Fibroblast of skin of left biceps (primary cell): ENCODE measurements around the gene SOX10.

Experiments
- DNase-seq, 2 experiments: peaks; one replicate each; pipeline ENCODE4 v3.0.0-alpha.2; 2013; ENCODE audit warnings: low read depth in 2 of 2

Gene SOX10

GRCh38 chr22:38016182-38017151 is 32.1 kb upstream of the SOX10 start:
- no peak for DNase-seq

DNA sequence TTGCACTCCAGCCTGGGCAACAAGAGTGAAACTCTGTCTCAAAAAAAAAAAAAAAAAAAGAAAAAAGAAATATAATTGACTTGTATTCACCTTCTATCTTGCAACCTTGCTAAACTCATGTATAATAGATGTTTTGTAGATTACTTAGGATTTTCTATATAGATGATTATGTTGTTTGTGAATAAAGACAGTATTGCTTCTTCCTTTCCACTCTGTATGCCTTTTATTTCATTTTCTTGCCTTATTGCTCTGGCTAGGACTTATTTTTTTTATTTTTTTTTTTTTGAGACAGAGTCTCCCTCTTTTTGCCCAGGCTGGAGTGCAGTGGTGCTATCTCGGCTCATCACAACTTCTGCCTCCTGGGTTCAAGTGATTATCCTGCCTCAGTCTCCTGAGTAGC is 29.7 kb upstream of the SOX10 start:
- DNase-seq: no peak

DNA sequence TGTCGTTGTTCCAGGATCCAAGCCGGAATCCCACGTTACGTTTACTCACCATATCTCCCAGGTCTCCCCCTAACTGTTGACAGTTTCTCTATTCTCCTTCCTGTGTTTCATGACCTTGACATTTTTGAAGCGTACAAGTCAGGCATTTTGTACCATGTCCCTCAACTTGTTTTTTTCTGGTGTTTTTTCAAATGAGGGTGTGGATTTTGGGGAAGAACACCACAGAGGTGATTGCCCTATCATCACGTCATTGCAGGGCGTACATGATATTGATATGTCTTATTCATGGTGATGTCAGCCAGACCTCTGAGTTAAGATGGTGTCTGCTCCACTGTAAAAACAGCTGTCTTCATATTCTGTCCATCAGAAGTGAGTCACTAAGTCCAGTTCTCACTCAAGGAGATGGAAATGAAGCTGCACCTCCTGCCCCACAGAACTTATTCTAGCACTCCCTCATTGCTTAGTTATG is 28.3 kb upstream of the SOX10 start:
- DNase-seq: no peak

DNA sequence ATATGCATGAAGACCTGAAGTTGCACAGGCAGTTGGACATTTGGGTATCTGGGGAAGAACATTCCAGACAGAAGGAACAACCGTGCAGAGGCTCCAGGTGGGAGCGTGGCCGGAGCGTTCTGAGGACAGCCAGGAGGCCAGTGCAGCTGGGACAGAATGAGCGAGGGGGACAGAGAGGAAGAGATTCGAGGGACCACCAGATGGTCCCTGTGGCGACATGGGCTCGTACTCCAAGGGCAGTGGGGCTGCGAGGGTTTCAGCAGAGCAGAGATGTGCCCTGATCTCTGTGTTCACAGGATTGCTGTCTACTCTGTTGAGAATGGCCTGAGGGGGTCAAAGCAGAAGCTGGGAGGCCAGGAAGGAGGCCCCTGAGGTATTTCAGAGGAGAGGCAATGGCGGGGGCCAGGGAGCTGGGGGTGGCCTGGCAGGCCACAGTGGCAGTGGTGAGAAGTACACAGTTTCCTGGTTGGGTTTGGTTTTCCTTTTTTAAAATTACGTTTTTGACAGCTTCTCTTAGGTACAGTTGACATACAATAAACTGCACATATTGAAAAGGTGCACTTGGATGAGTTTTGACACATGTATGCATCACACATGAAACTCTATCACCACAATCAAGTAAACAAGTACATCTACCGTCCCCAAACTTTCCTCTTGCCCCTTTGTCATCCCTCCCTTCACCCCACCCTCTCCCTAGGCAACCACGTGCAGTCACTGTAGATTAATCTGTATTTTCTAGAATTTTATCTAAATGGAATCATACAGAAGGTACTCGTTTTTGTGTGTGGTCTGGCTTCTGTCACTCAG is 24.8 kb upstream of the SOX10 start:
- DNase-seq: no peak

GRCh38 chr22:38007330-38007902 is 23.1 kb upstream of the SOX10 start:
- no peak for DNase-seq

DNA sequence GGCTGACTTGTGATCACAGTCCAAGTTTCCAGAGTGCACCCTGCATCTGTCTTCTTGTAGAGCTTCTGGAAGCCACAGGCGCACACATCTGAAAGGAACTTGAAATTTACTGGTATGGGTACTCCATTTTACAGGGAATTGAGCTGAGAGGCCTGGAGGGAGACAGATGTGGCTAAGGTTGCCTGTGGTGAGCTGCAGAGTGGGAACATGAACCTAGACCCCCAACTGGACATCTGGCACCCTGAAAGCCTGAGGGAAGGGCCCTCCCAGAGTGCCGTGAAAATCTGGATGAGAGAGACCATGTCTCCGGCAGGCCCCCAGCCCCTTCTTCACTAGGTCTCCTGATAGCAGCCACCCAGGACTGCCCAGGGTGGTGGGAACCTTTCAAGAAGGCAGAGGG is 22.6 kb upstream of the SOX10 start:
- DNase-seq: no peak

GRCh38 chr22:38005943-38006342 is 21.6 kb upstream of the SOX10 start:
- DNase-seq: no peak

DNA sequence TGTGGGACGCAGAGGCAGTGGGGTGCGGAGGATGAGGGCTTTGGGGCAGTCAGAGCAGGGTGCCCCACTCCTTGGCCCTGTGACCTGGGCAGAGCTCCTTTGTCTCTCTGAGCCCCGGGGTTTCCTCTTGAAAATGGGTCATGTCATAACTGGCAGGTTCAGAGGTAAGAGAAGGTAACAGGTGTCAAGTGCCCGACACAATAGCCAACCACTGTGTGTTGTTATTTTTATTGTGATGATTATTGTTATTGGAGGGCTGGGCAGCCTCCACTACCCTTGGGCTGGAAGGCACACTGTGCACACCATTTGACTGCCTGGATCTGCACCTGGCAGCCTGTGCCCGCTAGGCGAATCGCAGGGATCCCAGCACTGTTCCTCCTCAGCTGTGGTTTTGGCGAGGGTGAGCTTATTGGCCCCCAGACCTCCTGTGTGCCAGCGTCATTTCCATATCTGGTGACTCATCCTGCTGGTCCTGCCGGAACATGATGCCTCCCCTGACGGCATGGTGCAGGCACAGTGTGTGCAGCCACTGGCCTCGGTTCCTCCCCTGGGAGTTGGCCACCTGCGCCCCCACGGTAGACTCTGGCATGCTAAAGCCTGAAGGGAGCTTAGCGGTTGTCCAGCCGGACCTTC is 15.4 kb upstream of the SOX10 start:
- no peak for DNase-seq

DNA sequence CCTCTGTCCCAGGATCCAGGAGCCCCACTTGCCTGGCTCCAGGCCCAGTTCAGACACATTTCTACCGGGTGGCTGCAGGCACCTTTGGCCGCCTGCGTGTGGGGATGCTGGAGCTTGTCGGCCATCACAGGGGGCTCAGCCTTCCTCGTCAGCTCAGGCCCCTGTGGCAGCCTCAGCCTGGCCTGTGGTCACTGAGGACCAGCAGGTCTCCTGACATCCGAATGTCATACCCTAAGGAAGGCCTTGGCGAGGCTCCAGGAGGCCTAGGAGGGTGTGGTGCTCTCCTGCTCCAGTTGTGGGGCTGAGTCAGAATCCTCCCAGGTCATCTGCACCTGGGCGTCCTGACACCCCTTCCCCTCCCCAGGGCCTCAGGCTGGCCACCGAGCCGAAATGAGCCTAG is 14.9 kb upstream of the SOX10 start:
- DNase-seq: no peak

DNA sequence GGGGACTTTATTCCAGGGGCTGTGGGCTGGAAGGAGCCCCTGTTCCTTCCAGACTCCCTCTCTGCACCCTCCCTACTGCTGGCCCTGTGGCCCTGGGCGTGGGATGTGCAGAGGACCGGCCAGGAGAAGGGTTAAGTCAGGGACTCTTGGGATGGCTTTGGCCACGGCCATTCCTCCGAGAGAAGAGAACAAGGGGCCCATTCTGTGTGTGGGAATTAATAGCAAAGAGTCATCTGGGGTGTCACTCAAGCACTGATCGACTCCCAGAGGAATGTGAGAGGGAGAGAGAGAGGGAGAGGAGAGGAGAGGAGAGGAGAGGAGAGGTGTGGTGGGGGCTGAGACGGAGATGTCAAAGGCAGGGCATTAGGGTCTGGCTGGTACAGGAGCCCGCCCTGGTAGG is 14.2 kb upstream of the SOX10 start:
- no peak for DNase-seq

- no peak for DNase-seq
Observed at GRCh38 chr22:37996515-37997246, 12.3 kb upstream of the SOX10 start.

- no peak for DNase-seq
Observed at GRCh38 chr22:37996079-37996478, 11.7 kb upstream of the SOX10 start.

DNA sequence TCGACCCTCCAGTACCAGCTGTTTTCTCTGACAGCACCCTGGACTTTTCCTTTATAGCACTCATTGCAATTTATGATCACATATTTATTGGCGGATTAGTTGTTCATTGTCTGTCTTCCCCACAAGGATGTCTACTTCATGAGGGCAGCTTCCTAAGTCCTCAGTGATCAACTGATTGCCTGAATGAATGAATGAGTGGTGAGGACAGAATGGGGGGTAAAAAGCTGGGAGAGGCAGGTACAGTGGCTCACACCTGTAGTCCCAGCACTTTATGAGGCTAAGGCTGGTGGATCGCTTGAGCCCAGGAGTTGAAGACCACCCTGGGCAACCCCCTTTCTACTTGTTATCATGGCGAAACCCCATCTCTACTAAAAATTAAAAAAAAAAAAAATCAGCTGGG is 11.1 kb upstream of the SOX10 start:
- DNase-seq: no peak

DNA sequence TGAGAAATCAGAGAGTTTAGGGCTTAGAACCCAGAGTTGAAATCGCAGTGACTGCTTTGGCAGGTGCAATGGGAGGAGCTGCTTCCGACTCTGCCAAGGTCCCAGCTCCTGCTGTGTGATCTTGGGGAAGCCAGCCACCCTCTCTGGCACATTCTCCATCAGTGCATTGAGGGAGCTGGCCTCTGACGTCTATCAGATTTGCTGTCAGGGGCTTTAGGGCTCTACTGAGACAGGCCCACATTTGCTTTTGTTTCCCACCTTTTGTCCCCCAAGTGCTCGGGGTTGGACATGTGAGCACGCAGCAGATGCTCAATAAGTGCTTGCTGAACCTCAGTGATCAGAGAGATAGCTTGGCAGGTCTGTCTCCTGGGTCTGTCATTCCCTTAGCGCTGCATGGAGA is 10.6 kb upstream of the SOX10 start:
- DNase-seq: no peak

GRCh38 chr22:37994049-37994448 is 9.7 kb upstream of the SOX10 start:
- DNase-seq: no peak

- no peak for DNase-seq
Observed at GRCh38 chr22:37991731-37992442, 7.5 kb upstream of the SOX10 start.

- no peak for DNase-seq
Observed at GRCh38 chr22:37990862-37991261, 6.5 kb upstream of the SOX10 start.

DNA sequence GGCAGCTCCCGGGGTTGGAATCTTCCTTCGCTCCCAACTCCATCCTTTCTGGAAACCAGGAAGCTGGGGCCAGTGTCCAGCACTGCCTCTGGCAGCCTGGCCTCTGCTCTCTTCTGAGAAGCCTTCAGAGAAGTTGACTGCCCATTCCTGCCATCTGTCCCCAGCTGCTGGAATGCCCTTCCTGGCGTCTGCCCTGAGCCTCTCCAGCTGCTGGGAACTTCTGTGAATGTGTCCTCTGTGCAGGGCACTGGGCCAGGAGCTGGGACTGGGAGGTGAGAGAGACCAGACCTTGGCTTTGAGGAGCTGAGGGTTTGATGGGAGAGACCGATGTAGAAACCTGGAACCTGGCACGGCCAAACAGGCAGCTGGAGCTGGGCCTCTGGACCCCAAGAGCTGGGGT is 5.9 kb upstream of the SOX10 start:
- no peak for DNase-seq

DNA sequence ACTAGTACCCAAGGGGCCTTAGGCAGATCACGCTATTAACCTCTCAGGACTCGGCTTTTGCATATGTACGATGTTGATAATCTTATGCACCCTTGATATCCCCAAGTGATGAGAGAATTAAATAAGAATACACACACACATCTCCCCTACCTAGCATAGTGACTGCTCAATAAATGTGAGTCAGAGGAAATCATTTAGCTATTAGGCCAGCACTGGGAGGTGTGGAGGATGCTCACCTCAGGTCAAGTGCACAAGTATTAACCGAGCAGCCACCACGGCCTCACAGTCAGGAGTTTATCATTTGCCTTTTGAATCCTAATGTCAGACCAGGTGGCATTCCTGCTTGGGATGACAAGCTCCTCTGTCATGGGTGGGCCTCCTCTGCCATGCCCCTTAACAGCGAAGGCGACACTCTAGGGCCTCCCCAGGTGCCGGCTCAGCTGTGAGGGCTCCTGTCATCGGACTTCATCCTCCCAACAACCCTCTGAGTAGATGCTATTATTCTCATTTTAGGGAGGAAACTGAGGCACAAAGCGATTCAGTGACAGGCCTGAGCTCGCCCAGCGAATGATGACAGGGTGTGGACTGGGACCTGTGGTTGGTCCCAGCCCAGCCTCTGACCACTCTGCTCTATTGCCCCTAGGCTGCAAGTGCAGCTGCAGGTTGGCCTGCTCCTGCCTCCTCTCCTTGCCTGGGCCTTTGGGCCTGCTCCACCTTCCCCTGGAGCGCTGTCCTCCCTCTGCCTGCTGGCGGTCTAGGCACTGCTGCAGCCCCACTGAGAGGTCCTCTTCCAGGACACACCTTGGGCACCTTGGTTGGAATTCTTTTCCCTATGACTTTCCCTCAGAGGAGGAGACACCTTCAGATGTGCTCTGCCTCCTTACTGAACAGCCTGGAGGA is 5.0 kb upstream of the SOX10 start:
- no peak for DNase-seq

- DNase-seq: no peak
Observed at GRCh38 chr22:37986371-37986770, 2.0 kb upstream of the SOX10 start.
